HG03575 (cell line): ENCODE measurements around the gene PSD4.

ENCODE experiments used
- ATAC-seq: cut with Tn5 transposase; IDR thresholded peaks from one replicate; pipeline ENCODE4 v1.9.1; 2021; ENCODE audit not compliant: unreplicated experiment, insufficient number of reproducible peaks, low FRiP score; ENCODE audit errors: extremely low read depth

The PSD4 gene

DNA sequence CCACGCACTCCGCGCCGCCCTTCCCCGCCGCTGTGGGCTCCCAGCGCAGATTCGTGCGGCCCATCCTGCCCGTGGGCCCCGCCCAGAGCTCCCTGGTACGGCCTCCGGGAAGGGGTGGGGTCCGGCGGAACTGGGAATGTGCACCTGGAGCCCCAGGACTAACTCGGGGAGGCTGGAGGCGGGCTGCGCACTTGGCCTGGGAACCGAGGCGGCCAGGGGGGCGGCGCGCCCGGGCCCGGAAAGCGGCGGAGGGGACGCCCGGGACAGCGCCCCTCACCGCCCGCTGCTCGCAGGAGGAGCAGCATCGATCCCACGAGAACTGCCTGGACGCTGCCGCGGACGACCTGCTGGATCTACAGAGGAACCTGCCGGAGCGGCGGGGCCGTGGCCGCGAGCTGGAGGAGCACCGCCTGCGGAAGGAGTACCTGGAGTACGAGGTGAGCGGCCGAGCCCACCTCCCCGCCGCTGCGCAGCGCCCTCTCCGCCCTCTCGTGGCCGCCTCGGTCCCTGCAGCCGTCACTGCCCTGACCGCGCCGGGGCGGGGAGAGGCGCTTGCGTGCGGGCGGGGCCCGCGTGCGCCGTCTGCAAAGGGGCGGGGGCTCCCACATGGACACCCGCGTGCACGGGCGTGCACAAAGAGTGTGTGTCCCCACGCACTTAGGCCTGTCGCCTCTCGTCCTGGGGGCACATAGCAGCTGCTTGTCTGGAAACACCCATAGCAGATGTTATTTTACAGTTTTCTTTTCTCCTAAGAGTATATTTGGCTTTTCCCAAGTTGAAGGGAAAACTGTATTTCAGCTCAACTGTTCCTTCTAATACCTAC is 25.2 kb downstream of the PSD4 start:
- ATAC-seq, result no peak

DNA sequence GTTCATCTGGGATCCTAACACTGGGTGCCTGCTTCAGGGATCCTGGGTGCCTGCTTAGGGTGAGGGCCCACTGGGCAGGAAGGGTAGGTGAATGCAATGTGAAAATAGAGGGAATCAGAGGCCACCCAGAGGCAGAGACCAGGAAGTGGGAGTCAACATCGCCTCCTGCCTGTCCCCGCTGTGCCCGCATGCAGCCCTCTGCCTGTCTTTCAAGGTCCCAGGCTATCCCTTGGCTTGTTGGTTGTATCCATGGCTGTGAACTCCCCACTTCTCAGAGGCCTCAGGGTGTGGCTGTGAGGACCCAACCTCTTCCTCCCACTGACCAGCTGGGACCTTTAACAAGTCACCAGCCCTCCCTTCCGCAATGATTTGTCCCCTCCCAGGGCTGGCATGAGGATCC is 26.5 kb downstream of the PSD4 start:
- ATAC-seq, result no peak

DNA sequence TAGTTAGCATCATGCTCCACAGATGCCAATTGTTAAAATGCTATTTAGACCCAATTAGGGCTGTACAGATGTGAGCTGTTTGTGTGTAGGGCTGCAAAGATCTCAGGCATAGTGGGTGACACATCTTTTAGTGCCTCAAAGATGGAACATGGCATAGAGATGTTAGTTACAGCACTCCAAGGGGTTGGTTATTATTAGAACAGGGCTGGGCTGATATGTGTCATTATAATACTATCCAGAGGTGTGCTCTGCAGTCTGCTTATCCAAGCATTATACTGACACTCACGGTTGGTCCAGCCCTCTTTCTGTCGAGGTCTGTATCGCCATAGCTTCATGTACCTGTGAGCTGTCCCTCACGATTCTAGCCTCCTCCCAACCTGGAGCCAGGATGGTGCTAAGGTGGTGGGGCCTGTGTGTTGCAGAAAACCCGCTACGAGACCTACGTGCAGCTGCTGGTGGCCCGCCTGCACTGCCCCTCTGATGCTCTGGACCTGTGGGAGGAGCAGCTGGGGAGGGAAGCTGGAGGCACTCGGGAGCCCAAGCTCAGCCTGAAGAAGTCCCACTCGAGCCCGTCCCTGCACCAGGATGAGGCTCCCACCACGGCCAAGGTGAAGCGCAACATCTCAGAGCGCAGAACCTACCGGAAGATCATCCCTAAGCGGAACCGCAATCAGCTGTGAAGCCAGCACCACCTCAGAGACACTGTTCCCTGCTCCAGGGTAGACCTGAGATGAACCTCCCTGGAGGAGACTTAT is 27.1 kb downstream of the PSD4 start:
- ATAC-seq, result no peak

DNA sequence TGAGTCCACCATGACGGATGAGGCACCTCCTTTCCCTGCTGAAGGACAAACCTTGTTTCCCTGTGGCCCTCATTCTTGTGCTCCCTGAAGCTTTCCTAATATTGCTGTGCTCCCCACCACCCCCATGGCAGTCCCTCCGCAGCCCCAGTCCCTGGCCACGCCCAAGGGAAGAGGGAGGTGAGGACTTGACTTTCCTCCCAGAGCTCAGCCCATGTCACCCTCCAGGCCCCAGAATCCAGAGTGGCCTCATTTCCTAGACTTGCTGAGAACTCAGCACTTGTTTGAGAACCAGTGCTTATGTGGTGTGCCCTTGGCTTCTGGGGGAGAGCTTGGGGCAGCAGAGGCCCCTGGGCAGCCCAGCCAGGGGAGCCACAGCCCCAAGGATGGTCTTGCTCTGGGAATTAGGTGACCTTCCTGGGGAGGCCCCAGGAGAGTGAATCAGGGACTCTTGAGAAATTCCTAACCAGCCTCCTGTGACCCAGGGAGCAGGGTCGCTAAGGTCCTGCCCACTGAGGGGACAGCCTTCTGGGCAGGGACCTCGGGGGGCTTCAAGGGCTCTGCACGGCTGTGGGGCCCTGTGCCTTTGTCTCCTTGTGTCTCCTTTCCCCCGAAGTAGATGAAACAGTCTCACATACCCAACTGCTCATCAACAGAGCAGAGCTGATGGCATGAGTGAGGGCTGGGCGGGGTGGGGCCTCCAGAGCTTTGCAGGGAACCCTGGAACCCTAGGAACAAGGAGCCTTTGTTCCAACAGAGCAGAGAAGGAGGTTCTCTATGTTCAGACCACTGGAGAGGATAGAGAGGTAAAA is 27.9 kb downstream of the PSD4 start:
- no peak for ATAC-seq

DNA sequence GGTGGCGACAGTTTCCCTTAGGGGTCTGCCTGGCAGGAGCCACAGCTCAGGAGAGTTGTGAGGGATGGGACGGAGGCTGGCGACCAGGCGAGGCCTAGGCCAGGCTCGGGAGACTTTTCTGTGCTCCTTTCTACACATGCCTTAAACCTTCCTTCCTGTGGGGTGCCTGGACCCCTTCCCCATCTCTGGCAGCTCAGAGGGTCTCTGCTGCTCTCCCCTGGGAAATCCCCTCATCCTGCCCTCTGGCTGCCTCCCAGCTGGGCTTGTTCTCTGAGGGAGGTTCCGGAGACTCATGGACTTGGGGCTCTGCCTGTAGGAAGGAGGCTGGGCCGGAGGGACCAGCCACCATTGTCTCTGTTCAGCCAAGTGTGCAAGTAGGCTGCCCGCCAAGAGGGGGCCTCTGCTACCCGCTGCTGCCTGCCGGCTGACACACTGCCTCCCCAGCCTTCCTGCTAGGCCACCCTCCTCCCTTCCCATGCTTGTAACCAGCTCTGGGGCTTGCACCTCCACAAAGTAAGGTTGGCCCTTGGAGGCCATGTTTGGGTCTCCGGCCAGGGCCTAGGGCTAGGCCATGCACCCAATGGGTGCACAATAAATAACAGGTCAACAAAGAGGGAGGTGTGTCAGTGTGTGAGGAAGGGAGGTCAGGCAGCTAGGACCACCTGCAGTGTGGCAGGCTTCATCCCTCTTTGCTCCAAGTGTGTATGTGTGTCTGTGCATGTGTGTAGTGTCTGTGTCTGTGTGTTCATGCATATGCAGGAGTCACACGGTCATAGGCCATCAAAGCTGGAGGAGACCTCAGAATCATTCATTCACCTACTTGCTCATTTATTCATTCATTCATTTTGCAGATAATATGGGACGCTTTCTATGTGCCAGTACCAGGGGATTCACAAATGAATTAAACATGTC is 28.8 kb downstream of the PSD4 start:
- no peak for ATAC-seq

DNA sequence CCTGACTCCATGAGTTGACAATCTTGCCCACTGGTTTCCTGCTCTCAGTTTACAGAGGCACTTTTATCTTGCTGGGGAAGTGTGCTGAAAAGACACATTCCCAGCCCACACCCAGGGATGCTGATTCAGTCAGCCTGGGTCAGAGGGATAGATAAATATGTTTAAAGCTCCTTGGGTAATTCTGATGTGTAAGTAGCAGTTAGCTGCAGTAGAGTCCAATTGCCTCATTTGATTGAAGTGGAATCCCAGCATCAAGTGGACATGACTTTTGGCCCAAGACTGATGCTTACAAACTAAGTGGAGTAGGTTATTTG is 29.4 kb downstream of the PSD4 start:
- no peak for ATAC-seq

DNA sequence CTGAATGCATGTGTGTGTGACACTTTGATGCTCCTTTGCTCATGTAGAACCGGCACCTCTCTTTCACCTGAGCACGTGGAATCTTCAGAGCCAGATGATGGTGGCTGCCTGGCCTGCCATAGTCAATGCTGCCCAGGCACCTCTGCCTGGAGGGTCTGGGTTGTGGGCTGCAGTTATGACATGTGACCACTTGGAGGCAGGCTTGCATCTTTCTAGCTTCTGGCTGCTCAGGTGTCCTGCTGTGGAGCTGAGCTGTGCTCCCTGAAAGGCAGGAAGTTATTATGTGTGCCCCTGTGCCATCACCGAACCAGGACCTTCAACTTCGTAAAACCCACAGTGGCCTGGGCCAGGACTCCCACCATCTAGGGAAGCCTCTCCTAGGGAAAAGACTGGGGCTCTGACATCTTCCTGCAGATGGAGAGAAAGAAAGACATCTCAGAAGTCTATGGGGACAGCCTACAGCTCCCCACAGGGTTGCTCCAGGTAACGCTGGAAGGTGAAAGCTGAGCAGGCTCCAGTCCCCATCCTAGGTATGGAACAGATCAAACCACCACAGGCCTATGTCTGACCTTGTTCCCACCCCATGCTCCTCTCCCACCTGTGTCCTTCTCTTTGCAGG is 30.2 kb downstream of the PSD4 start:
- ATAC-seq, result peak; percentile 72

DNA sequence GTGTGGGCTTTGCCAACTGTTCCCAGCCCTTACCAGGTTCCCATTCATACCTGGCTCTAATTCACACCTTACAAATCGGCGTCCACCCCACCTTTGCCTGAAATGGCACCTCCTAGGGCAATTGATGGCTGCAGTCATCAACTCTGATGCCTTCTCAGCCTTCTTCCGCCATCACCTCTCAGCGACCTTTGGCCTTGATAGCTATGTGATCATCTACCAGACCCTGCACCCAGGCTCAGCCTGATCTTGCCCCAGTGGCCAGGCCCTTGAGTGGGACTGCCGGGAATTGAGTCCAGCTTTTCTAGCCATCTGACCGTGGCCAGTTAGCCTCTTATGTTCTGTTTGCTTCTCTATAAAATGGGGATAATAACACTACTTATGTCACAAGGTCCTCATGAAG is 32.5 kb downstream of the PSD4 start:
- no peak for ATAC-seq

DNA sequence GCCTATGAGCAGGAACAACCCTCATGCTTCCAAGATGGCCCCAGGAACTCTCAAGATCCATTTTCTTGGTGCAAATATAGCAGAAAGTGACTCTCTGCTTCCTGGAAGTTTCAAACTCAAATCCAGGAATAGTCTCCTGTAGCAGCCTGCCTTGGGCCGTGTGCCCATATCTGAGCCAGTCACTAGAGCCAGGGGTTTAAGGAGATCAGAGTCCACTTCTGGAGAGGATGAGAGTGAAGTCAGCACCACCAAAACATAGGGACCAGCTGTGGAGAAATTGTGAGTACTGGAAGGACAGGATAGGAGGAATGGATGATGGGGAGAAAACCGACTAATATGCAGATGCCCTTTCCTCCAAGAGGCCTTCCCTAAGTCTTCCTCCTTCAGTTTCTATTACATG is 33.2 kb downstream of the PSD4 start:
- no peak for ATAC-seq

DNA sequence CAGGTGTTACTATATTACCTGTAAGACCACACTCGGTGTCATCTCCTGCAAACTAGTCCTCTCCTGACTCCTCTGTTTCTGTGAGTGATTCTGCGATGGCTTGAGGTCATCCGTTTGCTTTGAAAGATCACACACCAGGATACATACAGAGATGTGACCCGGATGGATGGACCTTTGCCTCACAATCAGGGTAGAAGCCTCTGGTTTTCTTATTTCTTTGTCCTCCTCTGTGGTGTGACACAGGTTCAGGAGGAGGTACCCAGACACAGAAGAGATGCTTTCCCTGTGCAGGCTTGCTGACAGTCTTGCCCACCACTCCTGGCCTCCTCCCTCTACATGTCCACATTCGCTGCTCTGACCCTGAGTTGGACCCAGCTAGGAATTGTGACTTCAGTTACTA is 34.6 kb downstream of the PSD4 start:
- ATAC-seq, result no peak

DNA sequence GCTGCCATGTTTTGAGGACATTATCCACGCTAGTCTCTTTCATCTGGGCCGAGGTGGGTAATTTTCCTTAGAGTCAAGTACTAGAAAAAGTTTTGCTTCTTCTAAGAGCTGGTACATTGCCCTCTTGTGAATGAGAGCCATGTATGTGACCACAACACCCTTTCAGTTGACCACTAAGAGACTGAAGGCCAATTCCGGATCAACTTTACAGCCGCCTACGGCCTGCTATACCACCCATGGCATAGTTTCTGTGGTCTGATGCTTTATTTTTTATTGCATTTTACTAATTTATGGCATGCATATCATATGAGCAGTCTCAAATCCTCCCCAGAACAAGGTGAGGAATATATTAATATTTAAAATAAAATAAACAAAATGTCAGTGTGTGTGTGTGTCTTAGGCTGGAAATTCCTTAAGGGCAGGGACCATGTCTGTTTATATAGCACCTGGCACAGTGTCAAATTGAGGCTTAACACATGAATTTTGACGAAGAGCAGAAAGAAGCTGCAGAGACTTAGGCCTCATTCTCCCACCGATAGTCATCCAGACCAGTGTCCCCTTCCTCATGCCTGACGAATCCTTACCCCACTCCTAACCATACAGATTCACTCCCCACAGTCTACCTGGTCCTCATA is 35.4 kb downstream of the PSD4 start:
- no peak for ATAC-seq

DNA sequence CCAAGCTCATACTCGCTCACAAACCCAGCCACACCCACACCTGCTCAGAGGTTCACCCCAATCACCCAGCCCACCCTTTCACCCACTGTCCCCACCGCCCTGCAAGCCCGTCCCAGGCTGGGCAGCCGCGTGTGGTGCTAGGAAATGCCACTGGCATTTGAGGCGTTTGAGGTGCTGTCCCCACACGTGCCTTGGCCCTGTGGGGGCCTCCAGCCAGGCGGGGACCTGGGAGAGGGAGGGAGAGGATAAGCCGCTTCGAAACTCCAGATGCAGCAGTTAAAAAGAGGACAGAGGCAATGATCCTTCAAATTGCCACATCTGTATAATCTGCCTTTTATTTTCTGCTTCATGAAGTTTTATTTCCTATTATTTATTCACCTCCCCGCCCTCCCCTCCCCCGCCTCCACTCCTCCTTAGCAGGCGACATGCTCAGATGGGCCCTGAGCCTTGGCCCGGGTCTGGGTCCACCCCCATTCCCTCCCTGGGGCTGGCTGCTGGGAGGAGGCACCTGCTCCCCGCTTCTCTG is 35.9 kb downstream of the PSD4 start:
- ATAC-seq, result no peak

DNA sequence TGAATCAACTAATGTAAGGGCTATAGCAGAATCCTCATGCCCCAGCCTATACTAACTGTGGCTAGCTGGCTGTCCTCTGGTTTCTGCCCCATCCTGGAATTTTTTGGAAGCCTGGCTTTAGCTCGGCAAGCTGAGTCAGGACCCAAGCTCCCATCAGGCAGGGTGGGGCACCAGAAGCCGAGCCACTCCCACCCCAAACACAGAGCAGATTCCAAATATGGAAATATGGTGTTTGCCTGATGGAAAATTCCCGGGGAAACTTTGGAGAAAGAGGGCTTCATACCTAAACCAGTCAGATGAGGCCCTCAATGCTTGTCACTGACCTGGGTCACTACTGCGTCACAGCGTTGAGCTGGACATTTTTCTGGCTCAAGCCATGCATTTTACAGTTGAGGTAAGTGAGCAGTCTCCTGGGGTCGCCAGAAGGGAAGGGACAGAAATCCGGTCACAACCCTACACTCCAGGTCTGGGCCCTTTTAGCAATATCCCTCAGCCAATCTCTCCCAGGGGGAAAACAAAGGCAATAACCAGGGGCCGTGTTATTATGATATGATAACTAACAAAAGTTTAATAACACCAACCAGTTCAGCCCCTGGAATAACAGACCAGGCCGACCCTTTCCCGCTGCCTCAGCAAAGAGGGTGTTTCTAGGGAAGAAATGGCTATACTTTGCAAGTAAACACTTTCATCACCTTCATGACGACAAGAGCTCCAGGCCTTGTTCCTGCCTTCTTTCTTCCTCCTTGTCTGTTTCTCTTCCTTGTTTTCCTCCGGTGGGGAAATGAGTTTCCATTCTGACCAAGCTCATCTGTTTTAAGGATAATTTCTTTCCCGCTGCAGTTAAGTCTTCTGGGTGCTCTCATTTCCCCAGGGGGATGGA is 37.7 kb downstream of the PSD4 start:
- no peak for ATAC-seq

DNA sequence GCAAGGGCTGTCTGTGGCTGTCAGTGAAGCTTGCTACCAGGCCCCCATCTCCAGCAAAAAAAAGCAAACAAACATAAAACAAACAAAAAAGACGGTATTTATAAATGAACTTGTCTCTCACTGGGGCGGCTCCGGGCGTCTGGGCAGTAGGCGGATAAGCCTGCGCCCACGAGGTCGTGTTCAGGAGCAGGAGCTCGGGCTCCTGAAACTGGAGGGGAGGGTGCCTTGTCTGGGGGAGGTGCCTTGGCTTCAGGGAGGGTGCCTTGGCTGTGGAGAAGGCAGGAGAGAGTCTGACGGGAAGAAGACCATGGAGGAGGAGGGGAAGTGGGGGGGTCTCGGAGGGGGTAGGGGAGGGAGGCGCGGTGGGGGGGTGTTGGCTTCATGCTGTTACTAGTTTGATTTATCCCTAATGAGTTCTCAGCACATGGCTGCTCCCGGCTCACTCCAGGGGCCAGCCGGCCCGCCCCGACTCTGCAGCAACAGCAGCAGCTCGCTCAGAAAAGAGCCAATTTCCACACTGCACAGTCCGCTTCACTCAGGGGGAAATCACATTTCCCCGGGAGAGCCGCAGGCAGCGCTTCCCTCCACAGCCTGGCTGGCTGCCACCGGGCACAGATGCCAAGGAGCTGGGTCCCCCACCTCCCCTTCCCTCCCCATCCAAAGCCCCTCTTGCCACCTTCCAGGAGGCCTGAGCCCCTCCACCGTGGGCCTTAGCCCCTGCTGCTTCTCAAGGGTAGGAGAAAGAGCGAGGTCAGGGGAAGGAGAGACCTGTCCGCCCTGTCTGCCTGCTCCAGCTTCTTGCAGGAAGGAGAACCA is 38.7 kb downstream of the PSD4 start:
- ATAC-seq, result no peak

DNA sequence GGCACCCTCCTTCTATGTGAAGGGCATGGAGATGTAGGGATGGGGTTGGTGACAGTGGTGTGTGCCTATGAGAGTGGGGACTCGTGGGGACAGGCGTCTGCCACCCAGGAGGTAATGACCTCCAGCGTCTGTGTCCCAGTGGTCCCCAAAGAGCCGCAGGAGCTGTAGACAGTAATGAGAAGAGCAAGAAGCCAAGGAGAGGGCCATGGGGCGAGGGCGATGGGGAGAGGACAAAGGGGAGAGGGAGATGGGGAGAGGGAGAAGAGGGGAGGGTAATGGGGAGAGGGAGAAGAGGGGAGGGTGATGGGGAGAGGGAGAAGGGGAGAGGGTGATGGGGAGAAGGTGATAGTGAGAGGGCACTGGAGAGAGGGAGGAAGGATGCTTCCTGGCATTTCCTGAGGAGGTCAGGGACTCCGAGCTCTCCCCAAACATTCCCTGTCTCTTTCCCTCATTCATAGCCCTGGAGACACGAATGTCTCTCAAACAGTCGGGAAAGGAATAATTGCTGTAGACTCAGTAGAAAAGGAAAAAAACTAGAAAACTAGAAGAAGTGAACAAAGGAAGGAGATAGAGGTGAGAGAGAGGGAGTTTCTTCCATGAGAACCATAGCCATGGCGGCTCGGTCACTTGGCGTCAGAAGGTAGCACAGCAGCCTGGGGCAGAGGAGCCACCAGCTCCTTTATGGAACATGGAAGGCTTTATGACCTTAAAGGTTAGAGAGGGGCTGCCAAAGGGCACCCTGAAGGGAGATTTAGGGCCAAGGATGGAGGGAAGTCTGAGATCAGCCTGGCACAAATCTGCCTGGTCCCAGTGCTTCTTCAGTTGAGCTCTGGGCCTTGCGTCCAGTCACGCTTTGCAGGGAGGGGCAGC is 39.5 kb downstream of the PSD4 start:
- ATAC-seq, result no peak
